Activated CD8-positive, alpha-beta memory T cell treated with anti-CD3 and anti-CD28 coated beads, Interleukin-2, amount 50 U/mL, for 24 hours (primary cell): ENCODE results near the gene C19orf38.
"Not testable (repeated sequence)": the region's sequence is repeated elsewhere in the genome, so short reads cannot be mapped to it uniquely, and the experiment has no call there.

ENCODE experiments used
- DNase-seq: peaks from one replicate; pipeline ENCODE4 v3.0.0-alpha.2; 2020; ENCODE audit errors: extremely low read depth

The C19orf38 gene

GRCh38 chr19:10820173-10820572 is 28.0 kb upstream of the C19orf38 start:
- DNase-seq = no peak

- no peak for DNase-seq
These were observed 24.5 kb upstream of the C19orf38 start for GRCh38 chr19:10823690-10824089.

- DNase-seq = no peak
These were observed 22.0 kb upstream of the C19orf38 start for GRCh38 chr19:10826231-10826630.

- no peak for DNase-seq
These were observed 21.4 kb upstream of the C19orf38 start for GRCh38 chr19:10826846-10827245.

- no peak for DNase-seq
These were observed 19.0 kb upstream of the C19orf38 start for GRCh38 chr19:10828981-10829821.

- no peak for DNase-seq
These were observed 18.2 kb upstream of the C19orf38 start for GRCh38 chr19:10829967-10830366.

- no peak for DNase-seq
These were observed 17.8 kb upstream of the C19orf38 start for GRCh38 chr19:10830370-10830769.

- DNase-seq = no peak
These were observed 17.1 kb upstream of the C19orf38 start for GRCh38 chr19:10830931-10831779.

- DNase-seq = no peak
These were observed 16.0 kb upstream of the C19orf38 start for GRCh38 chr19:10831987-10832938.

GRCh38 chr19:10832939-10833296 is 15.3 kb upstream of the C19orf38 start:
- DNase-seq = no peak

GRCh38 chr19:10835089-10835753 is 13.0 kb upstream of the C19orf38 start:
- DNase-seq = no peak

- peak; percentile 94 for DNase-seq
These were observed 12.3 kb upstream of the C19orf38 start, which contains the start of gene TMED1 for GRCh38 chr19:10835754-10836478. Gene TMED1, minus strand, starts transcription at chr19:10836212. Its CDS starts 21 bp downstream, at chr19:10836191.

GRCh38 chr19:10836479-10837330 is 11.5 kb upstream of the C19orf38 start:
- peak; percentile 67 for DNase-seq

- DNase-seq = not testable (repeated sequence)
These were observed 10.6 kb upstream of the C19orf38 start for GRCh38 chr19:10837649-10838048.

- DNase-seq = no peak
These were observed 9.8 kb upstream of the C19orf38 start for GRCh38 chr19:10838377-10838776.

- DNase-seq = no peak
These were observed 8.8 kb upstream of the C19orf38 start for GRCh38 chr19:10839114-10840050.

- DNase-seq = no peak
These were observed 5.4 kb upstream of the C19orf38 start for GRCh38 chr19:10842788-10843187.

GRCh38 chr19:10846500-10847202 is 1.6 kb upstream of the C19orf38 start:
- DNase-seq = no peak
